Cardiac fibroblast (primary cell): ENCODE data around the gene NEURL1B.

Source experiments
- DNase-seq, 2 donors: peaks; one replicate each; pipeline versions ENCODE4 v3.0.0 to v3.0.0-alpha.2; 2010; ENCODE audit warnings: low read depth in 2 of 2
- H3K4me3 ChIP-seq, 2 donors: replicated peaks in 1 of 2; 1 replicate in 1 of 2; 2 replicates in 1 of 2; pipeline ENCODE4 v1.5.1; 2011; ENCODE audit warnings: low read depth in 2 of 2, low read length in 2 of 2, mild to moderate bottlenecking in 2 of 2, moderate library complexity in 1 of 2
- CTCF ChIP-seq: IDR thresholded peaks from one replicate; pipeline ENCODE4 v1.5.1; 2011; ENCODE audit warnings: low read depth, mild to moderate bottlenecking, low read length, inconsistent platforms

The NEURL1B gene

GRCh38 chr5:172722327-172722815 lies 81.3 kb downstream of the NEURL1B start:
- no peak overlapping the region for H3K4me3 ChIP-seq
- no peak for DNase-seq
- no peak for TF ChIP-seq CTCF

DNA sequence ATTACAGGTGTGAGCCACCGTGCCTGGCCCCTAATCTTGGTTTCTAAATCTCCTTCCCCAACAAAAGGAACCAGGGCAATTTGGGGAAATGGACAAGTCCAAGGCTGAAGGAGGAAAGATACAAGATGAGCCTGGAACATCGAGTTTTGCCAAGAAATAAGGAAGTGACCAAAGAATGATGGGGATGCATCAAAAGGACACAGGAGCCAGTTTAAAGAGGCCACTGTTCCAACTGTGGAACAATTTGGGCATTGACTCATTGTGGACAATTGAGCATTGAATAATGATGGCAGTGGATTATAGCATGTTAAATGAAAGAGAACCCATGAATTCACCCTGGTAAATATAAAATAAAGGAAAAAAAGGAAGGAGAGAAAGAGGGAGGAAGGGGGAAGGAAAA lies 82.4 kb downstream of the NEURL1B start:
- H3K4me3 ChIP-seq = no peak overlapping the region
- DNase-seq = no peak
- TF ChIP-seq CTCF = no peak

GRCh38 chr5:172724242-172725183 lies 83.5 kb downstream of the NEURL1B start:
- no peak for TF ChIP-seq CTCF
- H3K4me3 ChIP-seq = no peak overlapping the region
- DNase-seq = no peak

- no peak overlapping the region for H3K4me3 ChIP-seq
- no peak for TF ChIP-seq CTCF
- no peak for DNase-seq
Measured at GRCh38 chr5:172725273-172725672, 84.2 kb downstream of the NEURL1B start.

DNA sequence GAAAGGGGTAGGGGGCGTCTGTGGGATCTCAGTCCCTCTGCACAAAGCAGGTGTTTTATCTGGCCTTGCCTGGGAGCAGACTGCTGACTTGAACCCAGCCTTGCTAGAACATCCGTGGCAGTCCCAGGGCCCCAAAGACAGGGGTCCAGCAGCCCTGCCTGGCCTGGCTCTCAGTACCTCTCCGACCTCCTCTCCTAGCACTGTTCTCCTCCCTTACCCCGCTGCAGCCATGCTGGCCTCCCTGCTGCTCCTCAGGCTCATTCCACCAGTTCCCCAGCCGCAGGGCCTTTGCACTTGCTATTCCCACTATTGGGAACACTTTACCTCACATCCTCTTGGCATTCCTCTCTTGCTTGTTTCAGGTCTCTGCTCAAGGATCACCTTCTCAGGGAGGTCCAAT lies 84.7 kb downstream of the NEURL1B start:
- DNase-seq = no peak
- no peak overlapping the region for H3K4me3 ChIP-seq
- no peak for TF ChIP-seq CTCF

- no peak for DNase-seq
- no peak for TF ChIP-seq CTCF
- no peak overlapping the region for H3K4me3 ChIP-seq
Measured at GRCh38 chr5:172726966-172727365, 85.9 kb downstream of the NEURL1B start.
